T-cell (primary cell): ENCODE data around the gene GCLM. TPM values are rescaled to one million over a fixed set of nuclear protein-coding genes. Genes with fewer than 3 reads are reported as not detected.

ENCODE experiments used
- ATAC-seq, 4 experiments: fragments of 200-7000 bp in 3 of 4; fragments of 150-1000 bp in 1 of 4; cut with Tn5 transposase; replicated peaks in 1 of 4; 1 replicate in 3 of 4; 2 replicates in 1 of 4; pipeline ENCODE4 v1.10.0; 2021; ENCODE audit warnings: moderate library complexity in 3 of 4, mild to moderate bottlenecking in 2 of 4, moderate number of reproducible peaks in 1 of 4
- CTCF ChIA-PET, 2 donors: fragments of 300-600 bp; sonication (Branson Sonifier 250); formaldehyde crosslinking; loops; one replicate each; lab custom pipeline; 2022; ENCODE audit warnings: antibody characterized with exemption in 2 of 2; lab: Charles Lee
- POLR2A ChIA-PET, 2 donors: fragments of 300-600 bp; sonication (Branson Sonifier 250); formaldehyde crosslinking; loops; one replicate each; lab custom pipeline; 2022; ENCODE audit warnings: antibody characterized with exemption in 2 of 2; lab: Charles Lee
- DNase-seq, 35 experiments: peaks; one replicate each; pipeline versions ENCODE4 v3.0.0 to v3.0.0-alpha.2; 2013 to 2023
- H3K27ac ChIP-seq: one replicate; pipeline ENCODE4 v1.5.1; 2013; ENCODE audit warnings: low read length
- H3K27me3 ChIP-seq, 2 experiments: replicated peaks in 1 of 2; 1 replicate in 1 of 2; 2 replicates in 1 of 2; pipeline versions ENCODE4 v1.6.1 to v1.7.0; 2013; ENCODE audit warnings: low read length in 1 of 2, mixed read lengths in 1 of 2; ENCODE audit not compliant: control insufficient read depth in 2 of 2, insufficient read depth in 2 of 2; ENCODE audit errors: extremely low read depth in 1 of 2
- H3K36me3 ChIP-seq, 2 donors: 1 replicate in 1 of 2; 2 replicates in 1 of 2; pipeline versions ENCODE4 v1.6.1 to v1.7.0; 2013; ENCODE audit warnings: low read length in 1 of 2; ENCODE audit not compliant: control insufficient read depth in 2 of 2, insufficient read depth in 1 of 2; ENCODE audit errors: extremely low read depth in 1 of 2
- H3K4me1 ChIP-seq, 2 experiments: 1 replicate in 1 of 2; 2 replicates in 1 of 2; pipeline versions ENCODE4 v1.6.1 to v1.7.0; 2013; ENCODE audit warnings: low read length in 2 of 2, mixed read lengths in 1 of 2; ENCODE audit not compliant: insufficient read depth in 2 of 2, control insufficient read depth in 1 of 2; ENCODE audit errors: extremely low read depth in 1 of 2
- H3K4me3 ChIP-seq, 2 donors: 1 replicate in 1 of 2; 2 replicates in 1 of 2; pipeline versions ENCODE4 v1.5.1 to v1.7.0; 2013; ENCODE audit warnings: mild to moderate bottlenecking in 2 of 2, low read length in 1 of 2, moderate library complexity in 1 of 2; ENCODE audit not compliant: control insufficient read depth in 1 of 2; ENCODE audit errors: extremely low read depth in 1 of 2
- H3K9me3 ChIP-seq: 2 replicates; pipeline ENCODE4 v1.7.0; 2013
- H3K27ac Mint-ChIP-seq, 2 donors: one replicate each; pipeline ENCODE4 v1.8.0; 2020 to 2021; ENCODE audit warnings: mild to moderate bottlenecking in 2 of 2, mixed read lengths in 2 of 2
- H3K27me3 Mint-ChIP-seq, 2 donors: one replicate each; pipeline ENCODE4 v1.8.0; 2021 to 2022; ENCODE audit warnings: mixed read lengths in 2 of 2
- H3K36me3 Mint-ChIP-seq: one replicate; pipeline ENCODE4 v1.8.0; 2021; ENCODE audit warnings: mixed read lengths
- H3K4me1 Mint-ChIP-seq, 3 donors: one replicate each; pipeline ENCODE4 v1.8.0; 2020 to 2022; ENCODE audit warnings: mixed read lengths in 3 of 3, mild to moderate bottlenecking in 1 of 3
- H3K4me3 Mint-ChIP-seq, 3 donors: one replicate each; pipeline ENCODE4 v1.8.0; 2020 to 2022; ENCODE audit warnings: mild to moderate bottlenecking in 3 of 3, mixed read lengths in 3 of 3, moderate library complexity in 3 of 3
- H3K9me3 Mint-ChIP-seq, 3 donors: one replicate each; pipeline ENCODE4 v1.8.0; 2020 to 2022; ENCODE audit warnings: mixed read lengths in 3 of 3
- WGBS: methylation state at CpG from one replicate; pipeline ENCODE4 v1.1.5; 2013; ENCODE audit warnings: missing lambda C conversion rate; ENCODE audit not compliant: insufficient coverage; 5-methylcytosine and 5-hydroxymethylcytosine counted together
- total RNA-seq, 35 experiments: library from RNA in 6 of 35; stranded (reverse) in 6 of 35; fragments of 120-200 nt in 1 of 35; gene quantifications; one replicate each; pipeline versions ENCODE4 v1.2.1 to v1.2.4 and lab custom pipeline; 2013 to 2026

The GCLM gene
- total RNA-seq, 5 donors from 2014 or later (not counting 1 experiment from before 2014, with no cell fraction given) = 8.7 to 20.6 (median 17.9) TPM

DNA sequence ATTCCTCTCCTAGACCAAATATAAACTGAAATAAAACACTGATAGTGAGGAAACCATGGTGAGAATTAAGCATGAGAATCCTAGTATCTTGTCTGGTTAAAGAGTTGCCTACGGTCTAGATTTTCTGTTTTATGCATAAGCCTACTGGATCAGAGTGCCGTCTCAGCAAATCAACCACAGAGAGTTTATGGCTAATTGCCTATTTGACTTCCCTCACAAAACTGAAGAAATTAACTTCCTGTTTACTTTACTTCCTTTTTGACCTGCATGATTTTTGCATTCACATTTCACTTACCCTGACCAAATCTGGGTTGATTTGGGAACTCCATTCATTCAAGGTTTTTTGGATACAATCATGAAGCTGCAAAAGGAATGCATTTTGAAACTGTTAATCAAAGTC, 5.0 kb downstream of the GCLM start:
- H3K27me3 ChIP-seq = no peaks in the 10 kb centered on the region
- H3K27ac ChIP-seq = peak overlapping the region; percentile 65
- H3K36me3 ChIP-seq = peaks cover 0 to 7% of the 10 kb centered on the region in 2 donors
- WGBS = no CpG with 5 or more reads among the region's 2 CpGs
- peaks cover 4 to 8% of the 10 kb centered on the region in 2 experiments for H3K4me1 ChIP-seq
- H3K4me3 ChIP-seq = no peak overlapping the region
- Mint-ChIP-seq H3K36me3 (peaks cover 15% of the 10 kb centered on the region), H3K4me1 (peaks cover 36 to 43% (median 39%) of the 10 kb centered on the region in 3 donors), H3K27ac (peak overlapping the region; percentile 83 to 86), H3K9me3 (no peaks in the 10 kb centered on the region), H3K27me3 (no peaks in the 10 kb centered on the region), H3K4me3 (peak overlapping the region in 2 of 3 donors; percentile 1 to 10)
- CTCF ChIA-PET = interaction anchor here (0.6 to 1.0 kb wide), 3 partner anchors 25 to 275 kb away, joined by 3 to 8 read pairs (median 4); partner anchors contain the start of gene DNTTIP2 (in 1 of the 2)
- ATAC-seq (no peak), DNase-seq (peak in 1 of 35 experiments; percentile 38)
- POLR2A ChIA-PET = interaction anchor here in 1 of 2 donors (0.7 kb wide), 1 partner anchor 16 kb away, joined by 16 read pairs; no protein-coding TSS in a partner anchor
- no peaks in the 10 kb centered on the region for H3K9me3 ChIP-seq

DNA sequence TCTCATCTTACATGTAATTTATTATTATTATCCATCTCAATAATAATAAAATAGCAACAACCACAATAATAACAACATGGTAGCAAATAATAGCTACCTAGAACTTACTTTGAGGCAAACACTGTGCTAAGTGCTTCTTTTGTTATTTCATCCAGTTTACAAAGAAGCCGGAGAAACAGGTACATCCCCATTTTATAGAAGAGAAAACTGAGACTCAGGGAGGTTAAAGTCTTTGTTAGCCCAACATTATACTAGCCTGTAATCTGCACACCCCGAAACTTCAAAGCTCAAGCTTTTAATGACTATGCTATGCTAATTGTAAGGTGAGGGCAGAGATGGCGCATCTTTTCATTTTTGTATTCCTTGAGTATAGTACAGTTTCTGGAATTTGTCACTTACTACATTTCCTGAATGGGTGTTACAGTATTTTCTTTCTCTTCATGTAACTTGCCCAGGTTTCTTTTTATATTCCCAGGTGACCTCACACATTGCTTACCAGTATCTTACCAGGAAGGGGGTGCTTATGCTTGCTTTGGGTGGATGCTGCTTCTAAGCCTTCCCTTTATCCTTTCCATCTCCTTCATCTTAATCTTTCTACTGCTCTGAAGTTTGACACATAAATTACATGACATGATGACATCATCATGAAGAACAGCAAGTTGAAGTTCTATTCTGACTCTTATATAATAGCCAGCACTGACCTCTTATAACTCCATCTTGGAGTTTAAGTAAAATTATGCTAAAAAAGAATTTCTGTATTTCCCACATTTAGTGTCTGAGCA, 8.3 kb downstream of the GCLM start:
- Mint-ChIP-seq H3K36me3 (peaks cover 23% of the 10 kb centered on the region), H3K9me3 (no peaks in the 10 kb centered on the region), H3K4me3 (no peak overlapping the region), H3K27me3 (no peaks in the 10 kb centered on the region), H3K27ac (no peak overlapping the region), H3K4me1 (peaks cover 13 to 20% (median 17%) of the 10 kb centered on the region in 3 donors)
- H3K9me3 ChIP-seq = no peaks in the 10 kb centered on the region
- ATAC-seq (no peak), DNase-seq (no peak)
- peaks cover 0 to 23% of the 10 kb centered on the region in 2 donors for H3K36me3 ChIP-seq
- no peak overlapping the region for H3K4me3 ChIP-seq
- ChIA-PET CTCF (no interaction called here), POLR2A (interaction anchor here in 1 of 2 donors (0.6 kb wide), 1 partner anchor 806 kb away, joined by 3 read pairs; no protein-coding TSS in a partner anchor)
- H3K27me3 ChIP-seq = no peaks in the 10 kb centered on the region
- WGBS = no CpG with 5 or more reads among the region's 3 CpGs
- H3K4me1 ChIP-seq = peaks cover 4 to 5% of the 10 kb centered on the region in 2 experiments
- H3K27ac ChIP-seq = no peak overlapping the region

DNA sequence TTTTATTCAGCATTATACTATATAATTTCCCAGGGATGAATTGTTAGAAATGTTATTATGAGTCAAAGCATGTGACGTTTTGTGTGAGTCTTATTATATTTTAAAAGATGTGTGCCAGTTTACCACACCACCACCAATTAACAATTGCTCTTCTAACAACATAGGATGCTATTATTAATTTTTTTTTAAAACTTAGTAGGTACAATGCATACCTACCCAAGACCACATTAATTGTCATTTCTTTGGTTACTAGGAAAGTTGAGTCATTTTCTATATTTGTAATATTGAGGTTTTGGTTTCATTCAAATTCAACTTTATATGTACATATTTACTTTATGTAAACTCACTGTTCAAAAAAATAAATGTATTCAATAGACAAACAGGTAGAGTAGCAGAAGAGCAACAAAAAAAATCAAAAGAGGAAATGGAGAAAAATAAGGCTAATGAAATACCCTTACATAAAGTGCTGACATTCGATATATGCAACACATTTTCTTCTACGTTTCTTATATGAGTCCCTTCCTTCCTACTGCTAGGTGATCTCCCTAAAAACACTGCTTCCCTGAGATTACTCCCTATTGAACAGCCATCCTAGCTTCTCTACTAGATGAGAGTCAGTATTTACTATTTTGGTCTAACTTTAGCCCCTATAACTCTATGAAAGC, 9.6 kb downstream of the GCLM start:
- H3K9me3 Mint-ChIP-seq = no peaks in the 10 kb centered on the region
- no peak overlapping the region for H3K27ac Mint-ChIP-seq
- no peak overlapping the region for H3K4me3 ChIP-seq
- H3K27ac ChIP-seq = no peak overlapping the region
- ATAC-seq (no peak), DNase-seq (no peak)
- peaks cover 23% of the 10 kb centered on the region for H3K36me3 Mint-ChIP-seq
- no peaks in the 10 kb centered on the region for H3K27me3 Mint-ChIP-seq
- no peaks in the 10 kb centered on the region for H3K9me3 ChIP-seq
- H3K27me3 ChIP-seq = no peaks in the 10 kb centered on the region
- peaks cover 0 to 27% of the 10 kb centered on the region in 2 donors for H3K36me3 ChIP-seq
- no CpG with 5 or more reads among the region's 3 CpGs for WGBS
- H3K4me1 Mint-ChIP-seq = peaks cover 10 to 14% (median 11%) of the 10 kb centered on the region in 3 donors
- ChIA-PET CTCF (no interaction called here), POLR2A (interaction anchor here in 1 of 2 donors (0.7 kb wide), 1 partner anchor 14 kb away, joined by 3 read pairs; no protein-coding TSS in a partner anchor)
- H3K4me1 ChIP-seq = peaks cover under 1 to 5% of the 10 kb centered on the region in 2 experiments
- H3K4me3 Mint-ChIP-seq = no peak overlapping the region

DNA sequence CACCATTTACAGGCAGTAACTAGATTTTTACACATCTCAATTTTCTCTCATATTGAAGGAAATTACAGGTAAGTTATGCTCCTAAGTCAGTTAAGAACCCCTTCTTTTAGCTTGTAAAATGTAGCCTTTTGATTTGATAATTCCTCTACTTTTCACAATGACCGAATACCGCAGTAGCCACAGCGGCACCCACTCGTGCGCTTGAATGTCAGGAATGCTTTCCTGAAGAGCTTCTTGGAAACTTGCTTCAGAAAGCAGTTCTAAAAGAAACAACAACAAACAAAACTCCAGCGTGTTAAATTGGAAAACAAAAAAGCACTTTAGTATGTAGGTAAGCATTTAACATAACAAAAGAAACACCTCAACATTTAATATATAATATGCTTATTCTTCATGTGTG, 20.3 kb downstream of the GCLM start:
- Histone ChIP-seq H3K4me1 (no peaks in the 10 kb centered on the region), H3K27me3 (no peaks in the 10 kb centered on the region), H3K4me3 (no peak overlapping the region), H3K9me3 (no peaks in the 10 kb centered on the region), H3K27ac (no peak overlapping the region), H3K36me3 (peaks cover 0 to 18% of the 10 kb centered on the region in 2 donors)
- no peaks in the 10 kb centered on the region for H3K9me3 Mint-ChIP-seq
- DNase-seq (no peak), ATAC-seq (no peak)
- CTCF ChIA-PET = no interaction called here
- no peak overlapping the region for H3K4me3 Mint-ChIP-seq
- no peak overlapping the region for H3K27ac Mint-ChIP-seq
- no peaks in the 10 kb centered on the region for H3K27me3 Mint-ChIP-seq
- peaks cover 31% of the 10 kb centered on the region for H3K36me3 Mint-ChIP-seq
- POLR2A ChIA-PET = no interaction called here
- no peaks in the 10 kb centered on the region for H3K4me1 Mint-ChIP-seq
- no CpG with 5 or more reads among the region's 6 CpGs for WGBS

DNA sequence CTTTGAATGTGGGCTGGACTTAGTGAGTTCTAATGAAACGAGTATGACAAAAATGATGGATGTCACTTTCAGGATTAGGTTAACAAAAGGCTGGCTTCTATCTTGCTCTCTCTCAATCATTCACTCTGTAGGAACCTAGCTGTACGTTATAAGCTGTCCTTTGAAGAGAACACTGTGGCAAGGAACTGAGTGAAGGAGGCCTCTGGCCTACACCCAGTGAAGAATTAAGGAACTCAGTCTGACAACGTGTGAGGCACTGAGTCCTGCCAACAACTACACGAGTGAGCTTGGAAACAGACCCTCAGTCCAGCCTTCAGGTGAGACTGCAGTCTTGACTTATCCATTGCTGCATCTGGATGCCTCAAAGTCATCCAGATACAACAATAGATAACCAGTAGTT, 27.0 kb downstream of the GCLM start:
- POLR2A ChIA-PET = no interaction called here
- Mint-ChIP-seq H3K27me3 (no peaks in the 10 kb centered on the region), H3K4me3 (no peak overlapping the region), H3K27ac (no peak overlapping the region), H3K4me1 (peaks cover 25 to 32% (median 28%) of the 10 kb centered on the region in 3 donors), H3K36me3 (peaks cover 10% of the 10 kb centered on the region), H3K9me3 (no peaks in the 10 kb centered on the region)
- Histone ChIP-seq H3K27ac (no peak overlapping the region), H3K4me3 (no peak overlapping the region), H3K27me3 (no peaks in the 10 kb centered on the region), H3K4me1 (peaks cover 8 to 12% of the 10 kb centered on the region in 2 experiments), H3K36me3 (peaks cover 0 to 4% of the 10 kb centered on the region in 2 donors), H3K9me3 (no peaks in the 10 kb centered on the region)
- CTCF ChIA-PET = interaction anchor here in 1 of 2 donors (2.4 kb wide), 1 partner anchor 27 kb away, joined by 7 read pairs; the partner anchor contains the start of gene GCLM
- DNase-seq (no peak), ATAC-seq (no peak)
- WGBS = 100% methylated on average over 1 of the region's 4 CpGs

DNA sequence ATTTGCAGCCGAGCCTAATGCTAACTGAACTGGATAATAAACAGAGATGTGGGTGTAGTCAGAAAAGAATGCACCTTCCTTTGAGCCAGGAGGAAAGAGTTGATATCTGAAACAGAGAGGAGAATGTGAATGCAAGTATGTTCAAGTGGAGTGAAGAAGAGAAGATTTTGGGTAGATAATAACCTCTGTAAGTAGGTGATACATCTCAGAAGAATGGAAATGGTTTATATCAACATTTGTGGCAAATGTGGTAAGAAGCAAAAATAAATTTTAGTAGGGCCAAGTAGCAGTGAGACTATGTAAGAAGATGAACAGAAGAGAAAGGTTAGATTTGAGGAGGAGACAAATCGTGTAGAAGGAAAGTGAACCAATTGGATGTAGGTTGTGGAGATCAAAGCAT, 28.5 kb downstream of the GCLM start:
- Mint-ChIP-seq H3K4me3 (peak overlapping the region in 1 of 3 donors; percentile 37), H3K27me3 (no peaks in the 10 kb centered on the region), H3K27ac (peak overlapping the region in 1 of 2 donors; percentile 56), H3K36me3 (peaks cover 18% of the 10 kb centered on the region), H3K9me3 (no peaks in the 10 kb centered on the region), H3K4me1 (peaks cover 39 to 44% (median 40%) of the 10 kb centered on the region in 3 donors)
- POLR2A ChIA-PET = no interaction called here
- peaks cover 0 to 16% of the 10 kb centered on the region in 2 donors for H3K36me3 ChIP-seq
- WGBS = 100% methylated on average over 1 of the region's 2 CpGs
- no peaks in the 10 kb centered on the region for H3K9me3 ChIP-seq
- no peaks in the 10 kb centered on the region for H3K27me3 ChIP-seq
- DNase-seq (no peak), ATAC-seq (no peak)
- CTCF ChIA-PET = no interaction called here
- no peak overlapping the region for H3K4me3 ChIP-seq
- no peak overlapping the region for H3K27ac ChIP-seq
- peaks cover 12 to 21% of the 10 kb centered on the region in 2 experiments for H3K4me1 ChIP-seq
